Suppressor macrophage treated with lipopolysaccharide for 1 hour (primary cell): ENCODE results near the gene POLR2J.
"Not testable (repeated sequence)": the region's sequence is repeated elsewhere in the genome, so short reads cannot be mapped to it uniquely, and the experiment has no call there.

Experiments
- DNase-seq, 3 donors: peaks; one replicate each; pipeline ENCODE4 v3.0.0-alpha.2; 2020 to 2022

POLR2J gene

GRCh38 chr7:102478314-102479208 lies at the start of gene POLR2J:
Gene POLR2J (minus strand): TSS chr7:102478922. CDS start chr7:102478860, 62 bp downstream.
- DNase-seq = peak; percentile 34 to 90 (median 52)

GRCh38 chr7:102527822-102528793 lies 49.4 kb upstream of the POLR2J start:
- not testable (repeated sequence) for DNase-seq

GRCh38 chr7:102527182-102527581 lies 48.5 kb upstream of the POLR2J start:
- not testable (repeated sequence) for DNase-seq

GRCh38 chr7:102524803-102525202 lies 46.1 kb upstream of the POLR2J start:
- DNase-seq = not testable (repeated sequence)

GRCh38 chr7:102520797-102521196 lies 42.1 kb upstream of the POLR2J start:
- DNase-seq = not testable (repeated sequence)

GRCh38 chr7:102517550-102518147 lies 38.9 kb upstream of the POLR2J start, which contains the start of gene RASA4B:
Gene RASA4B (minus strand): TSS chr7:102517777. CDS start chr7:102517710, 67 bp downstream.
- DNase-seq = peak in 2 of 3 donors; percentile 17 to 44

- not testable (repeated sequence) for DNase-seq
These were observed 38.2 kb upstream of the POLR2J start for GRCh38 chr7:102516951-102517350.

GRCh38 chr7:102515889-102516288 lies 37.2 kb upstream of the POLR2J start:
- DNase-seq = not testable (repeated sequence)

GRCh38 chr7:102514881-102515721 lies 36.4 kb upstream of the POLR2J start:
- DNase-seq = not testable (repeated sequence)

GRCh38 chr7:102512642-102513221 lies 34.0 kb upstream of the POLR2J start:
- DNase-seq = peak in 2 of 3 donors; percentile 15 to 40

GRCh38 chr7:102511860-102512522 lies 33.3 kb upstream of the POLR2J start:
- DNase-seq = not testable (repeated sequence)

- DNase-seq = not testable (repeated sequence)
These were observed 31.9 kb upstream of the POLR2J start for GRCh38 chr7:102510575-102510974.

GRCh38 chr7:102507410-102508088 lies 28.8 kb upstream of the POLR2J start:
- not testable (repeated sequence) for DNase-seq

GRCh38 chr7:102505298-102506185 lies 26.8 kb upstream of the POLR2J start:
- DNase-seq = not testable (repeated sequence)

- DNase-seq = not testable (repeated sequence)
These were observed 24.4 kb upstream of the POLR2J start for GRCh38 chr7:102503141-102503540.

GRCh38 chr7:102498321-102498720 lies 19.6 kb upstream of the POLR2J start:
- not testable (repeated sequence) for DNase-seq

- DNase-seq = not testable (repeated sequence)
These were observed 18.6 kb upstream of the POLR2J start for GRCh38 chr7:102497308-102497707.

GRCh38 chr7:102496861-102497260 lies 18.1 kb upstream of the POLR2J start:
- not testable (repeated sequence) for DNase-seq
